NCI-H2107 treated with DMSO at 0.1 percent for 48 hours (cell line): ENCODE measurements around the gene IL17RB.

Experiments used
- DNase-seq: peaks from one replicate; lab custom pipeline; 2025; ENCODE audit not compliant: unreplicated experiment; lab: John Stamatoyannopoulos, UW

Gene IL17RB

GRCh38 chr3:53902067-53902466 lies 55.7 kb downstream of the IL17RB start:
- DNase-seq = no peak

GRCh38 chr3:53902711-53903110 lies 56.3 kb downstream of the IL17RB start:
- no peak for DNase-seq

GRCh38 chr3:53913401-53913800 lies 67.0 kb downstream of the IL17RB start:
- DNase-seq = no peak
